H4 (cell line): Measurements from ENCODE around the gene HOXD12. TPM values are rescaled to one million over a fixed set of nuclear protein-coding genes. Genes with fewer than 3 reads are reported as not detected.

ENCODE experiments used
- DNase-seq: peaks from one replicate; pipeline ENCODE4 v3.0.0-alpha.2; 2015; ENCODE audit warnings: low spot score
- total RNA-seq: library from RNA; depleted of rRNA; stranded (reverse); fragments of >200 nt; shearing (Covaris generic); gene quantifications from 2 replicates; pipeline ENCODE4 v1.2.3, GENCODE V29; 2014

The HOXD12 gene
- total RNA-seq, 1 experiment from 2014 or later, result not detected

GRCh38 chr2:176130957-176131847 lies 31.6 kb downstream of the HOXD12 start:
- no peak for DNase-seq

- DNase-seq, result no peak
Measured at GRCh38 chr2:176131848-176132158, 32.2 kb downstream of the HOXD12 start.

GRCh38 chr2:176132205-176133171 lies 32.9 kb downstream of the HOXD12 start:
- DNase-seq, result no peak

- no peak for DNase-seq
Measured at GRCh38 chr2:176133389-176133788, 33.8 kb downstream of the HOXD12 start.

GRCh38 chr2:176134035-176134434 lies 34.4 kb downstream of the HOXD12 start:
- no peak for DNase-seq

- peak; percentile 39 for DNase-seq
Measured at GRCh38 chr2:176135035-176135440, 35.4 kb downstream of the HOXD12 start.

- DNase-seq, result peak; percentile 26
Measured at GRCh38 chr2:176136374-176137251, 37.0 kb downstream of the HOXD12 start.

- no peak for DNase-seq
Measured at GRCh38 chr2:176137252-176137580, 37.6 kb downstream of the HOXD12 start.

- no peak for DNase-seq
Measured at GRCh38 chr2:176137906-176138305, 38.3 kb downstream of the HOXD12 start.

- DNase-seq, result no peak
Measured at GRCh38 chr2:176138526-176138922, 38.9 kb downstream of the HOXD12 start.

- no peak for DNase-seq
Measured at GRCh38 chr2:176138923-176139660, 39.5 kb downstream of the HOXD12 start.

GRCh38 chr2:176139661-176140512 lies 40.3 kb downstream of the HOXD12 start:
- no peak for DNase-seq

- peak; percentile 67 for DNase-seq
Measured at GRCh38 chr2:176140513-176141317, 41.1 kb downstream of the HOXD12 start.

GRCh38 chr2:176142281-176142680 lies 42.7 kb downstream of the HOXD12 start:
- no peak for DNase-seq

GRCh38 chr2:176145085-176145969 lies 45.7 kb downstream of the HOXD12 start:
- no peak for DNase-seq

- DNase-seq, result no peak
Measured at GRCh38 chr2:176146101-176146500, 46.5 kb downstream of the HOXD12 start.

GRCh38 chr2:176146645-176147044 lies 47.0 kb downstream of the HOXD12 start:
- DNase-seq, result no peak

- no peak for DNase-seq
Measured at GRCh38 chr2:176147210-176147799, 47.7 kb downstream of the HOXD12 start.
